Vagina (tissue), 2 donors: ENCODE results near the gene IER5.

Source experiments
- POLR2A ChIP-seq, 2 donors: fragments of 450-650 bp; IDR thresholded peaks; one replicate each; pipeline ENCODE4 v1.6.1; 2017; ENCODE audit warnings: antibody characterized with exemption in 2 of 2, mild to moderate bottlenecking in 2 of 2, moderate library complexity in 2 of 2
- TF ChIP-seq, protein P1 (sequence below), 3 experiments: fragments of 450-650 bp in 2 of 3; fragments of 200-600 bp in 1 of 3; sonication (generic) in 1 of 3; IDR thresholded peaks; one replicate each; pipeline ENCODE4 v1.5.1; 2017 to 2019; ENCODE audit warnings: antibody characterized with exemption in 3 of 3, mild to moderate bottlenecking in 2 of 3, moderate library complexity in 2 of 3

DNA sequence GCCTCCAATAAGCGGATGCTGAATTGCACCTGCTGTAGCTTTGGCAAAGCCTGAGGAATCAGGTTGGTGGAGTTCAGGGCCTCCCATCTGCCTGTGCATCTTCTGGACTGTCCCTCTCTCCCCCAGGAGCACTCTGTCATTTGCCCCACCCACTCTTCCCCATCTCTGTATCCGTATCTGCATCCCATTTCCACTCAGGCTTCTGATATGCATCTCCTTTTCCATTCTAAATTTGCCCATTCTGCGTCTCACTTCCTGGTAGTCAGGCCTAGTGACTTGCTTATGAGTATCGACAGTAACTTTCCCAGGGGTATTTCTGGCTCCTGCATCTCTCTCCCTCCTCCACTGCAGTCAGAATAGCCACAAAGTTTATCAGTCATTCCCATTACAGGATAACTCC lies 39.1 kb upstream of the IER5 start:
- TF ChIP-seq, protein P1, sequence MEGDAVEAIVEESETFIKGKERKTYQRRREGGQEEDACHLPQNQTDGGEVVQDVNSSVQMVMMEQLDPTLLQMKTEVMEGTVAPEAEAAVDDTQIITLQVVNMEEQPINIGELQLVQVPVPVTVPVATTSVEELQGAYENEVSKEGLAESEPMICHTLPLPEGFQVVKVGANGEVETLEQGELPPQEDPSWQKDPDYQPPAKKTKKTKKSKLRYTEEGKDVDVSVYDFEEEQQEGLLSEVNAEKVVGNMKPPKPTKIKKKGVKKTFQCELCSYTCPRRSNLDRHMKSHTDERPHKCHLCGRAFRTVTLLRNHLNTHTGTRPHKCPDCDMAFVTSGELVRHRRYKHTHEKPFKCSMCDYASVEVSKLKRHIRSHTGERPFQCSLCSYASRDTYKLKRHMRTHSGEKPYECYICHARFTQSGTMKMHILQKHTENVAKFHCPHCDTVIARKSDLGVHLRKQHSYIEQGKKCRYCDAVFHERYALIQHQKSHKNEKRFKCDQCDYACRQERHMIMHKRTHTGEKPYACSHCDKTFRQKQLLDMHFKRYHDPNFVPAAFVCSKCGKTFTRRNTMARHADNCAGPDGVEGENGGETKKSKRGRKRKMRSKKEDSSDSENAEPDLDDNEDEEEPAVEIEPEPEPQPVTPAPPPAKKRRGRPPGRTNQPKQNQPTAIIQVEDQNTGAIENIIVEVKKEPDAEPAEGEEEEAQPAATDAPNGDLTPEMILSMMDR (IDR thresholded peaks at IDR 0.05): no peak
- no peak for TF ChIP-seq POLR2A (IDR thresholded peaks at IDR 0.05)
